Caki2 (cell line): ENCODE results near the gene NLGN3. TPM values are rescaled to one million over a fixed set of nuclear protein-coding genes. Genes with fewer than 3 reads are reported as not detected.

Source experiments
- DNase-seq: peaks from one replicate; pipeline ENCODE4 v3.0.0-alpha.2; 2015; ENCODE audit warnings: low read depth
- in situ Hi-C: cut with HindIII; loops from 2 replicates; pipeline ENCODE4 v1.10.0; 2016; ENCODE audit warnings: low sequenced_read_pairs, low pct_unique_long_range_greater_than_20kb, mixed read lengths
- total RNA-seq: library from RNA; depleted of rRNA; stranded (reverse); fragments of >200 nt; shearing (Covaris generic); gene quantifications from 2 replicates; pipeline ENCODE4 v1.2.3, GENCODE V29; 2014; ENCODE audit warnings: low replicate concordance; rRNA removed

NLGN3 gene
- 0.20 TPM in 1 of 2 replicates, not detected in the other for total RNA-seq

- DNase-seq = no peak
- in situ Hi-C loops = no loop called here
These were observed at the start of gene NLGN3 for GRCh38 chrX:71144651-71145050. Gene NLGN3 (plus strand): TSS chrX:71144841. CDS start chrX:71147750, 2,909 bp downstream.

DNA sequence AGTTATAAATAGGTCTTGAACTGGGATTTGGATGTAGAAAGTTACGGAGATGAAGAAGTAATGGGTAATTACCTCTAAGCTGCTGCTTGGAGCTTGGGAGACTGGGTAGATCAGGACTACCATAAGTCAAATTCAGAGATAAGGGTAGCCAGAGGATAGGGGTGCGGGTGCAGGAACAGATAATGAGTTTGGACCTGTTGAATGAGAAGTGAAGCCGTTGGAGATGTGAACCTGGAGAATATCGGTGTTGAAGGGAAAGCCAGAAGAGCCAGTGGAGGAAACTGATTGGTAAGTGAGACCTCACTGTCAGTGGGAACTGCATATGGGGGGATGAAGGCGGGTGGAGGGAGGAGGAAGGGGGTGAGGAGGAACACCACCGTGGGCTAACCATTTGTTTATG lies 49.6 kb upstream of the NLGN3 start:
- in situ Hi-C loops = no loop called here

DNA sequence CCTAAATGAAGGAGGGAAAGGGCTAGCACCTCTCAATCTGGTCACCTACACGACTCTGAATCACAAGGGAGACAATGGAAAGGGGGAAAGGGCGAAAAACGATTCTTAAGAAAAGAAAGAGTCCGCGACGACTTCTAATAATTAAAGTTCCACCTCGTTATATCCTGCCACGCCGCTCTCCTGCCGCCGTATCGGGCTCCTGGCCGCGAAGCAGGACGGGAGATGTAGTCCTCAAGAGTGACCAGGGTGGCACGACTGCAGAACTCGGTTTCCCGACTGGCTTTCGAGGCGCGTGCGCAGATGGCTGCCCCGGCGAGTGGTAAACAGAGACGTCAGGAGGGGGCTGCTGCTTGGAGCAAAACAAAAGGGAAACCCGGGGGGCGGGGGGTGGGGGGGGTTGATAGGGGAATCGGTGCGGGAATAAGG lies 49.1 kb upstream of the NLGN3 start, which contains the start of gene FOXO4:
Gene FOXO4, plus strand, starts transcription at position 297 of the 426 bp plus-strand sequence. CDS start 678 bp downstream, outside the sequence.
- in situ Hi-C loops = no loop called here
- peak; percentile 50 for DNase-seq

More for the DNA sequence above, 49.6 kb upstream of the NLGN3 start:
- DNase-seq = no peak

- in situ Hi-C loops = no loop called here
- peak; percentile 9 for DNase-seq
These were observed 48.5 kb upstream of the NLGN3 start for GRCh38 chrX:71095981-71096759.

DNA sequence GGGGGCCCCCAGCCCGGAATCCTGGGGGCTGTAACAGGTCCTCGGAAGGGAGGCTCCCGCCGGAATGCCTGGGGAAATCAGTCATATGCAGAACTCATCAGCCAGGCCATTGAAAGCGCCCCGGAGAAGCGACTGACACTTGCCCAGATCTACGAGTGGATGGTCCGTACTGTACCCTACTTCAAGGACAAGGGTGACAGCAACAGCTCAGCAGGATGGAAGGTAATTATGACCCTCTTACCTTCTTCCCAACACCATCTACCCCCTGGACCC lies 47.9 kb upstream of the NLGN3 start:
- in situ Hi-C loops = no loop called here
- no peak for DNase-seq

- DNase-seq = no peak
- in situ Hi-C loops = no loop called here
These were observed 46.3 kb upstream of the NLGN3 start for GRCh38 chrX:71098302-71098701.

- in situ Hi-C loops = no loop called here
- no peak for DNase-seq
These were observed 45.6 kb upstream of the NLGN3 start for GRCh38 chrX:71098951-71099506.

GRCh38 chrX:71099736-71100135 lies 44.9 kb upstream of the NLGN3 start:
- in situ Hi-C loops = no loop called here
- no peak for DNase-seq

- DNase-seq = no peak
- in situ Hi-C loops = no loop called here
These were observed 43.8 kb upstream of the NLGN3 start for GRCh38 chrX:71100581-71101505.

- in situ Hi-C loops = no loop called here
These were observed 42.3 kb upstream of the NLGN3 start for GRCh38 chrX:71102292-71102691.

DNA sequence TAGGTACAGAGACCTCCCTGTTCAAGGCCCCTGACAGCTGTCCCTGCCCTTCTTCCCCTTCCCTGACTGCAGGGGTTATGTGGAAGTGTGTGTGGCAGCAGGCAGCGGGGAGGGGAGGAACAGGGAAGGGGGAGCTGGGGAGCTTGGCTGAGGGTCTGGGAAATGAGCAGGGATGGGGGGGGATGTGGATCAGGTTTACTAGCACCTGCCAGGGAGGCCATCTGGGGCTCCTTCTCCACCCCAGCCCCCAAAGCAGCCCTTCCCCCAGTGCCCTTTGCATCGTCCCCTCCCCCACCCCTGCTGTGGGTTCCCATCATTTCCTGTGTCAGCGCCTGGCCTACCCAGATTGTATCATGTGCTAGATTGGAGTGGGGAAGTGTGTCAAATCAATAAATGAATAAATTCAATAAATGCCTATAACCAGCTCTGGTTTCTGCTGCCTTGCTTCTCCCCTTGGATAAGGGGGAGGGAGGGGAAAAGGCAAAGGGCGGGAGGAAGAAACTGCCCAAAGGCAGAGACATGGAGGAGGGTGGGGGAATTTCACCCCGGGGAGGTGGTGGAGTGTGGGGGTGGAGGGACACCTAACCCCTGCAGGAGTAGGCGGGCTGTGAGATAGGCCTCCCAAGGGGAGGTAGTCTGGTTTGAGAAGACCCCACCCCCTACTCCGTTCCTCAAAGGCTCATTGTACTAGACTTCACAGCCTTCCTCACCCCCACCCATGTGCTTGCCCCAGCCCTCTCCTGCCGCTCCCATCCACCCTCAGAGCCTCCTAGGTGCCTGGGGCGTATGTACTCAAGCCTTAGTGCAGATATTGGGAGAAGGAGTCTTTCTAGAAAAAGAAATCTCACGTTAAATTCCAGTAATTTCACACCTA lies 41.3 kb upstream of the NLGN3 start:
- in situ Hi-C loops = no loop called here
- DNase-seq = no peak

More at GRCh38 chrX:71102292-71102691, 42.3 kb upstream of the NLGN3 start:
- no peak for DNase-seq

DNA sequence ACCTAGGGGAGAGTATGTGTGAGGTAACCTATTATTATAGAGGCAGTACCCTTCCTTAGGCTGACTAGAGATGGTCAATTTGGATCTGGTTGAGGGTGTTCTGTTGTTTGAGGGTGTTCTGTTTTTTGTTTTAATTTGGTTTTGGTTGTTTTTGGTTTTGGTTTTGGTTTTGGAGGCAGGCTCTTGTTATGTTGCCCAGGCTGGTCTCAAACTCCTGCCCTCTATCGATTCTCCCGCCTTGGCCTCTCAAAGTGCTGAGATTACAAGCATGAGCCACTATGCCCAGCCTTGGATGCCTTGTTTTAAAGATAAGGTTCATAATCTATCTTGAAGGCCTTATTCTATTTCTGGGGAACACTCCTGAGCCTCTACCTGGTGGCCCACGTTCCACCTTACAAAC lies 39.0 kb upstream of the NLGN3 start:
- no peak for DNase-seq
- in situ Hi-C loops = no loop called here

- in situ Hi-C loops = no loop called here
These were observed 38.2 kb upstream of the NLGN3 start, which contains the start of gene CXorf65 for GRCh38 chrX:71106427-71106826. Gene CXorf65 (minus strand): TSS chrX:71106740. CDS start chrX:71106556, 184 bp downstream.

DNA sequence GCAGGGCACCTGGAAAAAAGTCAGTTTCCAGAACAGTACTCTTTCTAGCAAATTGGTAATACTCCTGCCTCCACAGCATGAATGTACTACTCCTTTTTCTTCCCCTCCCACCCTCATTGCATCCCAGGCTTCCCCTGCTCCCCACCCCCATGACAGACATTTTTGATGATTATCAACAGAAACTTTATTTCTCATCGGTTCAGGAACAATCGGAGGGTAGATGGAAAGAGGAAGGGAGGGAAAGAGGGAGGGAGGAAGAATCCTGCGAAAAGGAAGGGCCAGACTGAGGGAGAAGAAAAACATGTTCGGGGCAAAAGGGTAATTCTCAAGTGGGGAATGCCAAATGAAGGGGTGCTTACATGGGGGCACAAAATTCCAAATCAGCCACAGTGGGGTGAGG lies 37.4 kb upstream of the NLGN3 start:
- in situ Hi-C loops = no loop called here
- no peak for DNase-seq

More at GRCh38 chrX:71106427-71106826, 38.2 kb upstream of the NLGN3 start, which contains the start of gene CXorf65:
- no peak for DNase-seq

GRCh38 chrX:71107762-71108360 lies 36.8 kb upstream of the NLGN3 start:
- in situ Hi-C loops = no loop called here
- no peak for DNase-seq

GRCh38 chrX:71109051-71109450 lies 35.6 kb upstream of the NLGN3 start:
- DNase-seq = no peak
- in situ Hi-C loops = no loop called here

- in situ Hi-C loops = no loop called here
- no peak for DNase-seq
These were observed 33.3 kb upstream of the NLGN3 start, which contains the start of gene IL2RG for GRCh38 chrX:71111141-71111843. Gene IL2RG (minus strand): TSS chrX:71111577. CDS start chrX:71111539, 38 bp downstream.
